ENCODE measurements around the gene HLA-DPB1. TPM values are rescaled to one million over a fixed set of nuclear protein-coding genes. Genes with fewer than 3 reads are reported as not detected.
A peak's percentile ranks its signal among the peaks of the same experiment; 100 is the strongest.

HLA-DPB1 gene
- polyA plus RNA-seq, 1 donor from 2014 or later, result 2.3 TPM

GRCh38 chr6:33120001-33120400 lies 44.2 kb downstream of the HLA-DPB1 start:
- Histone ChIP-seq H3K9me2 (ENCODE audit: insufficient read depth, low read length) (no peaks in the 10 kb centered on the region), H3K4me2 (ENCODE audit: low read length) (no peak overlapping the region)
- TF ChIP-seq SMC3 (conservative IDR thresholded peaks at IDR 0.05; ENCODE audit: poor library complexity), result no peak
- TF ChIP-seq CTCF (IDR thresholded peaks at IDR 0.05; ENCODE audit: poor library complexity, severe bottlenecking), result no peak
- TF ChIP-seq RAD21 (conservative IDR thresholded peaks at IDR 0.05), result no peak
- no peak for TF ChIP-seq EP300 (conservative IDR thresholded peaks at IDR 0.05; ENCODE audit: poor library complexity, severe bottlenecking)
- TF ChIP-seq TAF1 (IDR thresholded peaks at IDR 0.05; ENCODE audit: low read depth), result no peak
- no peak for TF ChIP-seq POLR2AphosphoS5 (IDR thresholded peaks at IDR 0.05)
- TF ChIP-seq, protein P1, sequence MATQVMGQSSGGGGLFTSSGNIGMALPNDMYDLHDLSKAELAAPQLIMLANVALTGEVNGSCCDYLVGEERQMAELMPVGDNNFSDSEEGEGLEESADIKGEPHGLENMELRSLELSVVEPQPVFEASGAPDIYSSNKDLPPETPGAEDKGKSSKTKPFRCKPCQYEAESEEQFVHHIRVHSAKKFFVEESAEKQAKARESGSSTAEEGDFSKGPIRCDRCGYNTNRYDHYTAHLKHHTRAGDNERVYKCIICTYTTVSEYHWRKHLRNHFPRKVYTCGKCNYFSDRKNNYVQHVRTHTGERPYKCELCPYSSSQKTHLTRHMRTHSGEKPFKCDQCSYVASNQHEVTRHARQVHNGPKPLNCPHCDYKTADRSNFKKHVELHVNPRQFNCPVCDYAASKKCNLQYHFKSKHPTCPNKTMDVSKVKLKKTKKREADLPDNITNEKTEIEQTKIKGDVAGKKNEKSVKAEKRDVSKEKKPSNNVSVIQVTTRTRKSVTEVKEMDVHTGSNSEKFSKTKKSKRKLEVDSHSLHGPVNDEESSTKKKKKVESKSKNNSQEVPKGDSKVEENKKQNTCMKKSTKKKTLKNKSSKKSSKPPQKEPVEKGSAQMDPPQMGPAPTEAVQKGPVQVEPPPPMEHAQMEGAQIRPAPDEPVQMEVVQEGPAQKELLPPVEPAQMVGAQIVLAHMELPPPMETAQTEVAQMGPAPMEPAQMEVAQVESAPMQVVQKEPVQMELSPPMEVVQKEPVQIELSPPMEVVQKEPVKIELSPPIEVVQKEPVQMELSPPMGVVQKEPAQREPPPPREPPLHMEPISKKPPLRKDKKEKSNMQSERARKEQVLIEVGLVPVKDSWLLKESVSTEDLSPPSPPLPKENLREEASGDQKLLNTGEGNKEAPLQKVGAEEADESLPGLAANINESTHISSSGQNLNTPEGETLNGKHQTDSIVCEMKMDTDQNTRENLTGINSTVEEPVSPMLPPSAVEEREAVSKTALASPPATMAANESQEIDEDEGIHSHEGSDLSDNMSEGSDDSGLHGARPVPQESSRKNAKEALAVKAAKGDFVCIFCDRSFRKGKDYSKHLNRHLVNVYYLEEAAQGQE (IDR thresholded peaks at IDR 0.05; ENCODE audit: borderline replicate concordance), result no peak
- no peak for TF ChIP-seq EZH2 (IDR thresholded peaks at IDR 0.05; ENCODE audit: borderline replicate concordance, insufficient read depth, low read length, poor library complexity, severe bottlenecking)
- TF ChIP-seq MXI1 (conservative IDR thresholded peaks at IDR 0.05; ENCODE audit: poor library complexity, severe bottlenecking), result no peak

GRCh38 chr6:33123181-33123580 lies 47.4 kb downstream of the HLA-DPB1 start:
- no peak overlapping the region for H3K27ac ChIP-seq (ENCODE audit: low read length)
- H3K36me3 ChIP-seq (ENCODE audit: insufficient read depth, low read length), result no peaks in the 10 kb centered on the region
- peaks cover 11% of the 10 kb centered on the region for H3K9me3 ChIP-seq (ENCODE audit: low read length)
- no peaks in the 10 kb centered on the region for H3K9me2 ChIP-seq (ENCODE audit: insufficient read depth, low read length)
- no peak overlapping the region for H3K9ac ChIP-seq (ENCODE audit: low read length)
- no peak overlapping the region for H3K4me3 ChIP-seq (ENCODE audit: low read length)
- H3K27me3 ChIP-seq (ENCODE audit: insufficient read depth, low read depth, low read length), result no peaks in the 10 kb centered on the region
- TF ChIP-seq POLR2AphosphoS5 (IDR thresholded peaks at IDR 0.05) (no peak), RAD21 (conservative IDR thresholded peaks at IDR 0.05) (no peak), TAF1 (IDR thresholded peaks at IDR 0.05; ENCODE audit: low read depth) (no peak), MXI1 (conservative IDR thresholded peaks at IDR 0.05; ENCODE audit: poor library complexity, severe bottlenecking) (no peak), CTCF (IDR thresholded peaks at IDR 0.05; ENCODE audit: poor library complexity, severe bottlenecking) (no peak)
- TF ChIP-seq, protein P1 (IDR thresholded peaks at IDR 0.05; ENCODE audit: borderline replicate concordance), result no peak
- H4K20me1 ChIP-seq (ENCODE audit: insufficient read depth), result no peaks in the 10 kb centered on the region
- H3F3A ChIP-seq (ENCODE audit: insufficient read depth, low read length, poor library complexity, severe bottlenecking), result no peaks in the 10 kb centered on the region
- H2AFZ ChIP-seq (ENCODE audit: low read depth, low read length), result no peak overlapping the region
- H3K4me2 ChIP-seq (ENCODE audit: low read length), result no peak overlapping the region
- H3K79me2 ChIP-seq (replicated peaks; ENCODE audit: insufficient read depth, low read length), result peaks cover 4% of the 10 kb centered on the region

More at GRCh38 chr6:33120001-33120400, 44.2 kb downstream of the HLA-DPB1 start:
- Histone ChIP-seq H2AFZ (ENCODE audit: low read depth, low read length) (no peak overlapping the region), H3K27ac (ENCODE audit: low read length) (no peak overlapping the region), H3K36me3 (ENCODE audit: insufficient read depth, low read length) (no peaks in the 10 kb centered on the region), H3K9me3 (ENCODE audit: low read length) (peaks cover 11% of the 10 kb centered on the region), H3K4me3 (ENCODE audit: low read length) (peak overlapping the region; percentile 11), H3K79me2 (replicated peaks; ENCODE audit: insufficient read depth, low read length) (peaks cover 4% of the 10 kb centered on the region), H4K20me1 (ENCODE audit: insufficient read depth) (no peaks in the 10 kb centered on the region), H3K27me3 (ENCODE audit: insufficient read depth, low read depth, low read length) (peaks cover 5% of the 10 kb centered on the region), H3F3A (ENCODE audit: insufficient read depth, low read length, poor library complexity, severe bottlenecking) (no peaks in the 10 kb centered on the region), H3K9ac (ENCODE audit: low read length) (no peak overlapping the region)

All from neural cell (in vitro differentiated cells).